SIG-M5 (cell line): ENCODE measurements around the gene MTO1.
"Not testable (repeated sequence)": the region's sequence is repeated elsewhere in the genome, so short reads cannot be mapped to it uniquely, and the experiment has no call there.

Experiments used
- DNase-seq: peaks from one replicate; lab custom pipeline; 2025; lab: John Stamatoyannopoulos, UW

Gene MTO1

GRCh38 chr6:73503027-73503772 lies 41.7 kb downstream of the MTO1 start:
- DNase-seq: peak; percentile 36

GRCh38 chr6:73504160-73504559 lies 42.6 kb downstream of the MTO1 start:
- no peak for DNase-seq

GRCh38 chr6:73505142-73505541 lies 43.6 kb downstream of the MTO1 start:
- no peak for DNase-seq

GRCh38 chr6:73505705-73506104 lies 44.2 kb downstream of the MTO1 start:
- DNase-seq: not testable (repeated sequence)

- no peak for DNase-seq
These were observed 44.7 kb downstream of the MTO1 start for GRCh38 chr6:73506246-73506645.

GRCh38 chr6:73508776-73509175 lies 47.2 kb downstream of the MTO1 start:
- no peak for DNase-seq

- DNase-seq: no peak
These were observed 48.3 kb downstream of the MTO1 start for GRCh38 chr6:73509851-73510250.

GRCh38 chr6:73511796-73512195 lies 50.3 kb downstream of the MTO1 start:
- DNase-seq: no peak

- no peak for DNase-seq
These were observed 51.9 kb downstream of the MTO1 start for GRCh38 chr6:73513496-73513854.

GRCh38 chr6:73514746-73515110 lies 53.2 kb downstream of the MTO1 start:
- no peak for DNase-seq

GRCh38 chr6:73515204-73515655 lies 53.7 kb downstream of the MTO1 start:
- no peak for DNase-seq

GRCh38 chr6:73516514-73517489 lies 55.3 kb downstream of the MTO1 start:
- DNase-seq: no peak

GRCh38 chr6:73518100-73518981 lies 56.8 kb downstream of the MTO1 start:
- not testable (repeated sequence) for DNase-seq

- DNase-seq: not testable (repeated sequence)
These were observed 57.7 kb downstream of the MTO1 start for GRCh38 chr6:73518982-73519881.

GRCh38 chr6:73519926-73520687 lies 58.6 kb downstream of the MTO1 start:
- no peak for DNase-seq

GRCh38 chr6:73520688-73521350 lies 59.3 kb downstream of the MTO1 start, which contains the start of gene EEF1A1:
TSS of gene EEF1A1 (minus strand) at chr6:73521032. CDS start at chr6:73520026, 1,006 bp downstream.
- peak; percentile 94 for DNase-seq

- peak; percentile 33 for DNase-seq
These were observed 59.9 kb downstream of the MTO1 start for GRCh38 chr6:73521351-73521985.

GRCh38 chr6:73523434-73524123 lies 62.0 kb downstream of the MTO1 start:
- peak; percentile 35 for DNase-seq
